ENCODE measurements around the gene TNFAIP8. TPM values are rescaled to one million over a fixed set of nuclear protein-coding genes. Genes with fewer than 3 reads are reported as not detected.

TNFAIP8 gene
- total and polyA plus RNA-seq, 9 of the 15 experiments (the other 6 are each of a cell fraction or from before 2014, with no cell fraction given): 29.9 to 52.2 (median 44.8) TPM

DNA sequence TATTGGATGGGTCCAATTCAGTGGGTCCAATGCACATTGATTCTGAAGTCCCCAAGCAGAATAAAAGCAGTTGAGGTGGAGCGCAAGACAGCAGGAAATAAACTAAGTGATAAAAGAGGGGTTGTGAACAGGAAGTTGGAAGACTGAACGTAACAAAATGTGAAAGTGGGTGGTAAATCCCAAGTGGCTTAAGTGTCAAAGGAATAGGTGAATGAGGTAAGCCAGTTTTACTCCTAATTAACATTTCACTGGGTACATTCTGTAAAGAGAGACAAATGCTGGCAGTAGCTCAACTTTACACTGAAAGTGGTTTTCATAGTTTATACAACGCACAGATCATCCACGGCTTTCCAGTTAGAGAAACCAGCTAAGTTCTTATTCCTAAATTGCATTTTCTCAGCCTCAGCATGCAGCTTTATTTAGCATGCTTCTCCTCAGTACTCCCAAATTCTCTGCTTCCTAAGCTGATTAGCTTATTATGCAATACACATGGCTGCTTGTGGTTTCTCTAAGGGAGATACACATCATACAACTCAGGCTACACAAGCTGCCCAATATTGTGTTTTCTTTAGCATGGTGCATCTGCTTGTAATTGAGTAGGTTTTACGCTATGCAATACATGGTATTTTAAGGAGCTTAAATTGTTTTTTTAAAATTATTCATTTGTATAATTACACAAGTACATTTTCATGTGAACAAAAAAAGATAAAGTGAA is 62.2 kb downstream of the TNFAIP8 start (continued):
- TF ChIP-seq, protein P1, sequence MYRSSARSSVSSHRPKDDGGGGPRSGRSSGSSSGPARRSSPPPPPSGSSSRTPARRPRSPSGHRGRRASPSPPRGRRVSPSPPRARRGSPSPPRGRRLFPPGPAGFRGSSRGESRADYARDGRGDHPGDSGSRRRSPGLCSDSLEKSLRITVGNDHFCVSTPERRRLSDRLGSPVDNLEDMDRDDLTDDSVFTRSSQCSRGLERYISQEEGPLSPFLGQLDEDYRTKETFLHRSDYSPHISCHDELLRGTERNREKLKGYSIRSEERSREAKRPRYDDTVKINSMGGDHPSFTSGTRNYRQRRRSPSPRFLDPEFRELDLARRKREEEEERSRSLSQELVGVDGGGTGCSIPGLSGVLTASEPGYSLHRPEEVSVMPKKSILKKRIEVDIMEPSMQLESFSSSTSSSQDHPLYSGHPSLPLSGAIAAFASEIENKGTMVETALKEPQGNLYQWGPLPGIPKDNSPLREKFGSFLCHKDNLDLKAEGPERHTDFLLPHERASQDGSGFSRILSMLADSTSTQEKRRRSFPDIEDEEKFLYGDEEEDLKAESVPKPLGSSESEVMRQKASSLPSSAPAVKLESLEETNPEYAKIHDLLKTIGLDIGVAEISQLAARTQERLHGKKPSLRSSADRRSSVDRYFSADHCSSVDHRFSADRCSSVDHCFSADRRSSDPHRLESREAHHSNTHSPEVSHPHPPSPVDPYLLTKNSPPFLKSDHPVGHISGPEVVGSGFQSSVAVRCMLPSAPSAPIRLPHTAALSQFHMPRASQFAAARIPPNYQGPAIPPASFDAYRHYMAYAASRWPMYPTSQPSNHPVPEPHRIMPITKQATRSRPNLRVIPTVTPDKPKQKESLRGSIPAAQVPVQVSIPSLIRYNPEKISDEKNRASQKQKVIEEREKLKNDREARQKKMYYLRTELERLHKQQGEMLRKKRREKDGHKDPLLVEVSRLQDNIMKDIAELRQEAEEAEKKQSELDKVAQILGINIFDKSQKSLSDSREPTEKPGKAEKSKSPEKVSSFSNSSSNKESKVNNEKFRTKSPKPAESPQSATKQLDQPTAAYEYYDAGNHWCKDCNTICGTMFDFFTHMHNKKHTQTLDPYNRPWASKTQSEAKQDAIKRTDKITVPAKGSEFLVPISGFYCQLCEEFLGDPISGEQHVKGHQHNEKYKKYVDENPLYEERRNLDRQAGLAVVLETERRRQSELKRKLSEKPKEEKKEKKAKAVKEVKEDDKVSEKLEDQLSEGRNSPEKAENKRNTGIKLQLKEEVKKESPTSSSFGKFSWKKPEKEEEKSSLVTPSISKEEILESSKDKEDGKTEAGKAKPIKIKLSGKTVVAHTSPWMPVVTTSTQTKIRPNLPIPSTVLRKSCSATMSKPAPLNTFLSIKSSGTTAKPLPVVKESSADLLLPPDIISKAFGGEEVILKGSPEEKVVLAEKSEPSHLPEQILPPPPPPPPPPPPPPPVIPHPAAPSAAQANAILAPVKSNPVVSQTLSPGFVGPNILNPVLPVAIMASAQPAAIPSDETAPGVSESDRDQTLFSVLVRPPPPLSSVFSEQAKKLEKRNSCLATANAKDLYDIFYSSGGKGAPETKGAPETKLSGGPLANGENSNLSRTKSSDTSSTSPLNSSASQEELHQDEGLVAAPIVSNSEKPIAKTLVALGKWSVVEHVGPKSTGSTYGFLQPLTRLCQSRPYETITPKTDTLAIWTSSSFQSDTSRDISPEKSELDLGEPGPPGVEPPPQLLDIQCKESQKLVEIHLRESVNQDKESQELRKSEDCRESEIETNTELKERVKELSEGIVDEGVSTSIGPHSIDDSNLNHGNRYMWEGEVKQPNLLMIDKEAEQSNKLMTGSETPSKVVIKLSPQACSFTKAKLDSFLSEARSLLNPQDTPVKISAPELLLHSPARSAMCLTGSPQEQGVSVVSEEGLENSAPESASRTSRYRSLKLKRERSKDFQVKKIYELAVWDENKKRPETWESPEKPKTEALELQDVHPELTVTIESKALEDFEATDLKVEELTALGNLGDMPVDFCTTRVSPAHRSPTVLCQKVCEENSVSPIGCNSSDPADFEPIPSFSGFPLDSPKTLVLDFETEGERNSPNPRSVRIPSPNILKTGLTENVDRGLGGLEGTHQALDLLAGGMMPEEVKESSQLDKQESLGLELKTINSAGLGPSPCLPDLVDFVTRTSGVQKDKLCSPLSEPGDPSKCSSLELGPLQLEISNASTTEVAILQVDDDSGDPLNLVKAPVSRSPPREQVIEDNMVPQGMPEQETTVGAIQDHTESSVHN (IDR thresholded peaks at IDR 0.05; ENCODE audit: borderline replicate concordance in 1 of 2, low read depth in 1 of 2): no peak
- TF ChIP-seq, protein P2, sequence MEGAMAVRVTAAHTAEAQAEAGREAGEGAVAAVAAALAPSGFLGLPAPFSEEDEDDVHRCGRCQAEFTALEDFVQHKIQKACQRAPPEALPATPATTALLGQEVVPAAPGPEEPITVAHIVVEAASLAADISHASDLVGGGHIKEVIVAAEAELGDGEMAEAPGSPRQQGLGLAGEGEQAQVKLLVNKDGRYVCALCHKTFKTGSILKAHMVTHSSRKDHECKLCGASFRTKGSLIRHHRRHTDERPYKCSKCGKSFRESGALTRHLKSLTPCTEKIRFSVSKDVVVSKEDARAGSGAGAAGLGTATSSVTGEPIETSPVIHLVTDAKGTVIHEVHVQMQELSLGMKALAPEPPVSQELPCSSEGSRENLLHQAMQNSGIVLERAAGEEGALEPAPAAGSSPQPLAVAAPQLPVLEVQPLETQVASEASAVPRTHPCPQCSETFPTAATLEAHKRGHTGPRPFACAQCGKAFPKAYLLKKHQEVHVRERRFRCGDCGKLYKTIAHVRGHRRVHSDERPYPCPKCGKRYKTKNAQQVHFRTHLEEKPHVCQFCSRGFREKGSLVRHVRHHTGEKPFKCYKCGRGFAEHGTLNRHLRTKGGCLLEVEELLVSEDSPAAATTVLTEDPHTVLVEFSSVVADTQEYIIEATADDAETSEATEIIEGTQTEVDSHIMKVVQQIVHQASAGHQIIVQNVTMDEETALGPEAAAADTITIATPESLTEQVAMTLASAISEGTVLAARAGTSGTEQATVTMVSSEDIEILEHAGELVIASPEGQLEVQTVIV (CRISPR knock-in tag; IDR thresholded peaks at IDR 0.05; ENCODE audit: borderline replicate concordance): no peak
- TF ChIP-seq NR2C2 (CRISPR knock-in tag; IDR thresholded peaks at IDR 0.05): no peak
- TF ChIP-seq NR2C2 (tag; IDR thresholded peaks at IDR 0.05): no peak
- TF ChIP-seq ATF7 (IDR thresholded peaks at IDR 0.05): peak; percentile 53; the same call in 1 of the 2 replicates
- TF ChIP-seq, protein P3, sequence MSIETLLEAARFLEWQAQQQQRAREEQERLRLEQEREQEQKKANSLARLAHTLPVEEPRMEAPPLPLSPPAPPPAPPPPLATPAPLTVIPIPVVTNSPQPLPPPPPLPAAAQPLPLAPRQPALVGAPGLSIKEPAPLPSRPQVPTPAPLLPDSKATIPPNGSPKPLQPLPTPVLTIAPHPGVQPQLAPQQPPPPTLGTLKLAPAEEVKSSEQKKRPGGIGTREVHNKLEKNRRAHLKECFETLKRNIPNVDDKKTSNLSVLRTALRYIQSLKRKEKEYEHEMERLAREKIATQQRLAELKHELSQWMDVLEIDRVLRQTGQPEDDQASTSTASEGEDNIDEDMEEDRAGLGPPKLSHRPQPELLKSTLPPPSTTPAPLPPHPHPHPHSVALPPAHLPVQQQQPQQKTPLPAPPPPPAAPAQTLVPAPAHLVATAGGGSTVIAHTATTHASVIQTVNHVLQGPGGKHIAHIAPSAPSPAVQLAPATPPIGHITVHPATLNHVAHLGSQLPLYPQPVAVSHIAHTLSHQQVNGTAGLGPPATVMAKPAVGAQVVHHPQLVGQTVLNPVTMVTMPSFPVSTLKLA (conservative IDR thresholded peaks at IDR 0.05): 0 out of 4 replicates have a peak, but pooled peaks of 1 of the 2 experiments have one; percentile 16
- TF ChIP-seq SREBF2 (CRISPR knock-in tag; IDR thresholded peaks at IDR 0.05): no peak
- no peak for TF ChIP-seq ASH1L (IDR thresholded peaks at IDR 0.05; ENCODE audit: borderline replicate concordance, low read depth, partially characterized antibody)
- TF ChIP-seq WHSC1 (IDR thresholded peaks at IDR 0.05; ENCODE audit: low read length): no peak
- no peak for TF ChIP-seq SMAD3 (CRISPR knock-in tag; conservative IDR thresholded peaks at IDR 0.05)
- TF ChIP-seq XRCC3 (IDR thresholded peaks at IDR 0.05): no peak
- no peak for TF ChIP-seq SRSF3 (IDR thresholded peaks at IDR 0.05; ENCODE audit: insufficient read depth, low read length)
- no peak for TF ChIP-seq TGIF2 (CRISPR knock-in tag; IDR thresholded peaks at IDR 0.05)
- TF ChIP-seq CREB1 (IDR thresholded peaks at IDR 0.05): no peak
- no peak for TF ChIP-seq CREB1 (CRISPR knock-in tag; IDR thresholded peaks at IDR 0.05)
- TF ChIP-seq TAF15 (IDR thresholded peaks at IDR 0.05; ENCODE audit: low read depth, low read length): no peak
